ENCODE data around the gene MSANTD1. TPM values are rescaled to one million over a fixed set of nuclear protein-coding genes. Genes with fewer than 3 reads are reported as not detected.
A peak's percentile ranks its signal among the peaks of the same experiment; 100 is the strongest.

MSANTD1 gene
- total RNA-seq, 2 donors from 2014 or later: 2.6 to 3.6 TPM

DNA sequence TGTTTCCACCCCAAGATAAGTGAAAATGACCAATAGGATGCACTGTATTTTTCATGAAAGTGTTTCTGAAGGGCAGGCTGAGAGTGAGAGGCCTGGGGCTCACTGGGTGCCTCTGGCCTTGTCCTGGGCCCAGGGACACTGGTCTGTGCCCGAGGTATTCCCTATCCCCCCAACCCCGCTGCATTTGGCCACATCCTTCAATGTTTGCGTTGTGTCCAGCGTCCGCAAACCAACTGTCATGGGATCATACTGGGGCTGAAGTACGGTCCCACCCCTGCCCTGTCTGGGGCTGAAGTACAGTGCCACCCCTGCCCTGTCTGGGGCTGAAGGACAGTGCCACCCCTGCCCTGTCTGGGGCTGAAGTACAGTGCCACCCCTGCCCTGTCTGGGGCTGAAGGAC lies 22.0 kb upstream of the MSANTD1 start:
- Histone ChIP-seq H3K27me3 (no peaks in the 10 kb centered on the region), H3K4me3 (no peak overlapping the region), H3K4me1 (peaks cover 10% of the 10 kb centered on the region), H3K9me3 (no peaks in the 10 kb centered on the region), H3K36me3 (replicated peaks in 1 of 2; ENCODE audit: insufficient read depth in 1 of 2, low read depth in 2 of 2) (peaks cover 11 to 45% of the 10 kb centered on the region in 2 donors), H3K27ac (peak overlapping the region in 1 of 4 donors; percentile 47)
- TF ChIP-seq, protein P1, sequence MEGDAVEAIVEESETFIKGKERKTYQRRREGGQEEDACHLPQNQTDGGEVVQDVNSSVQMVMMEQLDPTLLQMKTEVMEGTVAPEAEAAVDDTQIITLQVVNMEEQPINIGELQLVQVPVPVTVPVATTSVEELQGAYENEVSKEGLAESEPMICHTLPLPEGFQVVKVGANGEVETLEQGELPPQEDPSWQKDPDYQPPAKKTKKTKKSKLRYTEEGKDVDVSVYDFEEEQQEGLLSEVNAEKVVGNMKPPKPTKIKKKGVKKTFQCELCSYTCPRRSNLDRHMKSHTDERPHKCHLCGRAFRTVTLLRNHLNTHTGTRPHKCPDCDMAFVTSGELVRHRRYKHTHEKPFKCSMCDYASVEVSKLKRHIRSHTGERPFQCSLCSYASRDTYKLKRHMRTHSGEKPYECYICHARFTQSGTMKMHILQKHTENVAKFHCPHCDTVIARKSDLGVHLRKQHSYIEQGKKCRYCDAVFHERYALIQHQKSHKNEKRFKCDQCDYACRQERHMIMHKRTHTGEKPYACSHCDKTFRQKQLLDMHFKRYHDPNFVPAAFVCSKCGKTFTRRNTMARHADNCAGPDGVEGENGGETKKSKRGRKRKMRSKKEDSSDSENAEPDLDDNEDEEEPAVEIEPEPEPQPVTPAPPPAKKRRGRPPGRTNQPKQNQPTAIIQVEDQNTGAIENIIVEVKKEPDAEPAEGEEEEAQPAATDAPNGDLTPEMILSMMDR (IDR thresholded peaks at IDR 0.05): no peak
- TF ChIP-seq POLR2A (IDR thresholded peaks at IDR 0.05): no peak
- no peak for ATAC-seq
- intact Hi-C loops (cut with DNase I): no loop called here
- peak in 1 of 4 donors; percentile 21 for DNase-seq
- WGBS, 2 donors: 72 to 87% methylated on average over 6 of the region's 6 CpGs

DNA sequence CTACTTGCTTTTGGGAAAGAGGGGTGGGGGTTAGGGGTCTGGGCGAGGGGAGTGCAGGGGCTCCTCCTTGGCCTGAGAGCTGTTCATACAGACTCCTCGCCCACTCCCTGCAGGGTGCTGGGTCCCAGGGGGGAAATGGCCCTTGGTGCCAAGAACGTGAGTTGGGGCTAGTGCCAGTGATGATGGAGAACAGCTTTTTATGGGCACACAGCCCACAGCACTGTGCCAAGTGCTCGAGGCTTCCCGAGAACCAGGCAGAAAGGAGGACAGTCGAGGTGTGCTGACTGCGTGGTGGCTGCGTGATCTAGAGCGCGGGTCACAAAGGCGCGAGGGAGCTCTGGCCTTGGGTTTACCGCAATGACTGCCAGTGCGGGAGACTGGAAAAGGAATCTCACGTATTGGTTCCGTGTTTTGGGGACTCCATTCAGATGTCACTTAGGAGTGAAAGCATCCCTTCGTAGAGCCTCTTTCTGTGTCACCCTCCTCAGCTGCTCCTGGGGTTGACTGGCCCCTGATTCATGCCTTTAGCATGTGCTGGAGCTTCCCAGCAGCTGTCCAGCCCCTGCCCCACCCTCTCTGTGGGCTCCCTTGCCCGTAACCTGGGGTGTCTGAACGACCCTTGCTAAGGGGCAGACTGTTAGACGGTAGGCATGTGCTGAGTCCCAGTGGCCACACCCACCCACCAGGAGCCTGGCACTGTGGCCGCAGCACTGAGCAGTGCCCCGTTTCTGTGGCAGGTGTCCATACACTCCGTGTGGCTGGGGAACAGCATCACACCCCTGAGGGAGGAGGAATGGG lies 20.9 kb upstream of the MSANTD1 start:
- no peak for TF ChIP-seq POLR2A (IDR thresholded peaks at IDR 0.05)
- TF ChIP-seq, protein P1 (IDR thresholded peaks at IDR 0.05): no peak
- Histone ChIP-seq H3K4me3 (no peak overlapping the region), H3K9me3 (no peaks in the 10 kb centered on the region), H3K4me1 (peaks cover 18% of the 10 kb centered on the region), H3K36me3 (replicated peaks in 1 of 2; ENCODE audit: insufficient read depth in 1 of 2, low read depth in 2 of 2) (peaks cover 22 to 50% of the 10 kb centered on the region in 2 donors), H3K27me3 (no peaks in the 10 kb centered on the region), H3K27ac (no peak overlapping the region)
- intact Hi-C loops (cut with DNase I): no loop called here
- DNase-seq: peak in 1 of 4 donors; percentile 21
- ATAC-seq: no peak
- 76 to 77% methylated on average over 20 to 23 of the region's 23 CpGs for WGBS, 2 donors

DNA sequence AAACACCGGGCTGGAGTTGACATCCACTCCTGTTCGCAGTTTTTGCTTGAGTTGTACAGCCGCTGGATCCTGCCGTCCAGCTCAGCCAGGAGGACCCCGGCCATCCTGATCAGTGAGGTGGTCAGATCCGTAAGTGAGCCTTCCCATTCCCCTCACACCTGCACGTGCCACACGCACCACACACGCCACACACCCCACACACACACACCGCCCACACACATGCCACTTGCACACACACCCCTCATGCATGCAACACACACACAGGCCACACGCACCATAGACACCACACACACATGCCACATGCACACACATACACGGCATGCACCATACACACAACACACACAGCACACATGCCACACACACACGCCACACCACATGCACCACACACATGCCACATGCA lies 20.1 kb upstream of the MSANTD1 start:
- no peaks in the 10 kb centered on the region for H3K27me3 ChIP-seq
- ATAC-seq (no peak), DNase-seq (peak in 1 of 4 donors; percentile 3)
- no peak overlapping the region for H3K27ac ChIP-seq
- intact Hi-C loops (cut with DNase I): no loop called here
- no peaks in the 10 kb centered on the region for H3K9me3 ChIP-seq
- H3K4me3 ChIP-seq: no peak overlapping the region
- H3K36me3 ChIP-seq (replicated peaks in 1 of 2; ENCODE audit: insufficient read depth in 1 of 2, low read depth in 2 of 2): peaks cover 25 to 55% of the 10 kb centered on the region in 2 donors
- 90 to 91% methylated on average over 13 of the region's 13 CpGs for WGBS, 2 donors
- TF ChIP-seq, protein P1 (IDR thresholded peaks at IDR 0.05): no peak
- TF ChIP-seq POLR2A (IDR thresholded peaks at IDR 0.05): no peak
- H3K4me1 ChIP-seq: peaks cover 27% of the 10 kb centered on the region

DNA sequence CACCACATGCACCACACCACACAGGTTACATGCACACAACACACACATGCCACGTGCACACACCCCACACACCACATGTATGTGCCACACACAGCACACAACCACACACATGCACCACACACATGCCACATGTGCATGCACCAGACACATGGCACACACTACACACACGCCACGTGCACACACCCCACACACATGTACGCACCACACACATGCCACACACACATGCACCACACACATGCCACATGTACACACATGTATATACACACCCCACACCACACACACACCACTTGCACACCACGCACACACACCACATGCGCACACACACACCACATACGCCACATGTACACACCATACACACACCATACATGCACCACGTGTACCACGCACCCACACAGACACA lies 19.6 kb upstream of the MSANTD1 start:
- DNase-seq: peak in 1 of 4 donors; percentile 4
- 94 to 96% methylated on average over 9 of the region's 9 CpGs for WGBS, 2 donors
- peaks cover 25 to 54% of the 10 kb centered on the region in 2 donors for H3K36me3 ChIP-seq (replicated peaks in 1 of 2; ENCODE audit: insufficient read depth in 1 of 2, low read depth in 2 of 2)

More for the DNA sequence above, 19.6 kb upstream of the MSANTD1 start:
- Histone ChIP-seq H3K27me3 (no peaks in the 10 kb centered on the region), H3K4me3 (no peak overlapping the region), H3K27ac (no peak overlapping the region), H3K9me3 (no peaks in the 10 kb centered on the region), H3K4me1 (peaks cover 29% of the 10 kb centered on the region)
- TF ChIP-seq, protein P1 (IDR thresholded peaks at IDR 0.05): no peak
- ATAC-seq: no peak
- intact Hi-C loops (cut with DNase I): no loop called here
